Measurements from ENCODE around the gene IFNA21.
"Not testable (repeated sequence)": the region's sequence is repeated elsewhere in the genome, so short reads cannot be mapped to it uniquely, and the experiment has no call there.

Gene IFNA21

GRCh38 chr9:21166560-21166959 lies at the start of gene IFNA21:
Gene IFNA21 (minus strand): TSS chr9:21166660. CDS start chr9:21166612, 48 bp downstream.
- H3K27ac ChIP-seq (ENCODE audit: low read length); DNase-seq; H3K4me3 ChIP-seq (ENCODE audit: low read length); H3K36me3 ChIP-seq (replicated peaks; ENCODE audit: insufficient read depth, low read length); H2AFZ ChIP-seq (ENCODE audit: low read length); H3K79me2 ChIP-seq (ENCODE audit: low read length); H3K4me2 ChIP-seq (ENCODE audit: low read depth, low read length); H3K9me3 ChIP-seq (replicated peaks; ENCODE audit: insufficient read depth, low read length); H4K20me1 ChIP-seq (ENCODE audit: insufficient read depth, low read length); H3K4me1 ChIP-seq (ENCODE audit: low read length); H3K9ac ChIP-seq (ENCODE audit: low read length); H3K27me3 ChIP-seq (replicated peaks; ENCODE audit: insufficient read depth, low read length); H3K9me2 ChIP-seq (replicated peaks; ENCODE audit: insufficient read depth, low read length); H3F3A ChIP-seq (ENCODE audit: insufficient read depth, low read length): not testable (repeated sequence)

- not testable (repeated sequence) for H3K9me3 ChIP-seq (replicated peaks; ENCODE audit: insufficient read depth, low read length); H2AFZ ChIP-seq (ENCODE audit: low read length); H3K9me2 ChIP-seq (replicated peaks; ENCODE audit: insufficient read depth, low read length); DNase-seq; H3K4me3 ChIP-seq (ENCODE audit: low read length); H3K4me1 ChIP-seq (ENCODE audit: low read length); H3K9ac ChIP-seq (ENCODE audit: low read length); H3K27me3 ChIP-seq (replicated peaks; ENCODE audit: insufficient read depth, low read length); H3K79me2 ChIP-seq (ENCODE audit: low read length); H3K36me3 ChIP-seq (replicated peaks; ENCODE audit: insufficient read depth, low read length); H4K20me1 ChIP-seq (ENCODE audit: insufficient read depth, low read length); H3K4me2 ChIP-seq (ENCODE audit: low read depth, low read length); H3F3A ChIP-seq (ENCODE audit: insufficient read depth, low read length); H3K27ac ChIP-seq (ENCODE audit: low read length)
- peak; percentile 44 for TF ChIP-seq CTCF (IDR thresholded peaks at IDR 0.05; ENCODE audit: low read length)
Measured at GRCh38 chr9:21213411-21214326, 47.2 kb upstream of the IFNA21 start.

- H3F3A ChIP-seq (ENCODE audit: insufficient read depth, low read length); H3K4me1 ChIP-seq (ENCODE audit: low read length); H3K9ac ChIP-seq (ENCODE audit: low read length); DNase-seq; H3K9me2 ChIP-seq (replicated peaks; ENCODE audit: insufficient read depth, low read length); H3K79me2 ChIP-seq (ENCODE audit: low read length); H3K27ac ChIP-seq (ENCODE audit: low read length); H3K9me3 ChIP-seq (replicated peaks; ENCODE audit: insufficient read depth, low read length); H3K36me3 ChIP-seq (replicated peaks; ENCODE audit: insufficient read depth, low read length); H3K4me2 ChIP-seq (ENCODE audit: low read depth, low read length); H3K4me3 ChIP-seq (ENCODE audit: low read length); H2AFZ ChIP-seq (ENCODE audit: low read length); H4K20me1 ChIP-seq (ENCODE audit: insufficient read depth, low read length); H3K27me3 ChIP-seq (replicated peaks; ENCODE audit: insufficient read depth, low read length): not testable (repeated sequence)
Measured at GRCh38 chr9:21212160-21212559, 45.7 kb upstream of the IFNA21 start.

- not testable (repeated sequence) for H4K20me1 ChIP-seq (ENCODE audit: insufficient read depth, low read length); H3K9me2 ChIP-seq (replicated peaks; ENCODE audit: insufficient read depth, low read length); H2AFZ ChIP-seq (ENCODE audit: low read length); H3K9me3 ChIP-seq (replicated peaks; ENCODE audit: insufficient read depth, low read length); DNase-seq; H3K4me2 ChIP-seq (ENCODE audit: low read depth, low read length); H3K4me1 ChIP-seq (ENCODE audit: low read length); H3K9ac ChIP-seq (ENCODE audit: low read length); H3K4me3 ChIP-seq (ENCODE audit: low read length); H3F3A ChIP-seq (ENCODE audit: insufficient read depth, low read length); H3K36me3 ChIP-seq (replicated peaks; ENCODE audit: insufficient read depth, low read length); H3K79me2 ChIP-seq (ENCODE audit: low read length); H3K27ac ChIP-seq (ENCODE audit: low read length); H3K27me3 ChIP-seq (replicated peaks; ENCODE audit: insufficient read depth, low read length)
Measured at GRCh38 chr9:21210782-21211181, 44.3 kb upstream of the IFNA21 start.

- Histone ChIP-seq H3K27ac (ENCODE audit: low read length) (no peak overlapping the region), H4K20me1 (ENCODE audit: insufficient read depth, low read length) (no peaks in the 10 kb centered on the region), H3K36me3 (replicated peaks; ENCODE audit: insufficient read depth, low read length) (no peaks in the 10 kb centered on the region), H2AFZ (ENCODE audit: low read length) (no peak overlapping the region), H3K9me3 (replicated peaks; ENCODE audit: insufficient read depth, low read length) (no peaks in the 10 kb centered on the region), H3K9ac (ENCODE audit: low read length) (no peak overlapping the region), H3F3A (ENCODE audit: insufficient read depth, low read length) (no peaks in the 10 kb centered on the region), H3K79me2 (ENCODE audit: low read length) (no peaks in the 10 kb centered on the region), H3K4me3 (ENCODE audit: low read length) (no peak overlapping the region), H3K4me1 (ENCODE audit: low read length) (no peaks in the 10 kb centered on the region), H3K27me3 (replicated peaks; ENCODE audit: insufficient read depth, low read length) (no peaks in the 10 kb centered on the region), H3K4me2 (ENCODE audit: low read depth, low read length) (no peak overlapping the region), H3K9me2 (replicated peaks; ENCODE audit: insufficient read depth, low read length) (no peaks in the 10 kb centered on the region)
- TF ChIP-seq CTCF (IDR thresholded peaks at IDR 0.05; ENCODE audit: low read length), result no peak
- TF ChIP-seq EZH2 (optimal IDR thresholded peaks at IDR 0.05; ENCODE audit: low read depth, low read length), result no peak
- no peak for TF ChIP-seq EZH2phosphoT487 (IDR thresholded peaks at IDR 0.05; ENCODE audit: low read length)
- DNase-seq, result no peak
Measured at GRCh38 chr9:21210311-21210710, 43.9 kb upstream of the IFNA21 start.

- not testable (repeated sequence) for H3K4me1 ChIP-seq (ENCODE audit: low read length); H3K4me2 ChIP-seq (ENCODE audit: low read depth, low read length); H3K9me3 ChIP-seq (replicated peaks; ENCODE audit: insufficient read depth, low read length); H3K4me3 ChIP-seq (ENCODE audit: low read length); H3K36me3 ChIP-seq (replicated peaks; ENCODE audit: insufficient read depth, low read length); H3K9me2 ChIP-seq (replicated peaks; ENCODE audit: insufficient read depth, low read length); DNase-seq; H3K27ac ChIP-seq (ENCODE audit: low read length); H2AFZ ChIP-seq (ENCODE audit: low read length); H4K20me1 ChIP-seq (ENCODE audit: insufficient read depth, low read length); H3K27me3 ChIP-seq (replicated peaks; ENCODE audit: insufficient read depth, low read length); H3F3A ChIP-seq (ENCODE audit: insufficient read depth, low read length); H3K79me2 ChIP-seq (ENCODE audit: low read length); H3K9ac ChIP-seq (ENCODE audit: low read length)
Measured at GRCh38 chr9:21207043-21207442, 40.6 kb upstream of the IFNA21 start, which contains the start of gene IFNA10. Gene IFNA10 (minus strand): TSS chr9:21207143. CDS start chr9:21207097, 46 bp downstream.

Measured in MM.1S (cell line).